SKM-1 (cell line): ENCODE data around the gene SLC16A3.

Source experiments
- DNase-seq: peaks from one replicate; lab custom pipeline; 2025; ENCODE audit not compliant: unreplicated experiment; lab: John Stamatoyannopoulos, UW

SLC16A3 gene

GRCh38 chr17:82281076-82281475 lies 52.2 kb downstream of the SLC16A3 start:
- no peak for DNase-seq

DNA sequence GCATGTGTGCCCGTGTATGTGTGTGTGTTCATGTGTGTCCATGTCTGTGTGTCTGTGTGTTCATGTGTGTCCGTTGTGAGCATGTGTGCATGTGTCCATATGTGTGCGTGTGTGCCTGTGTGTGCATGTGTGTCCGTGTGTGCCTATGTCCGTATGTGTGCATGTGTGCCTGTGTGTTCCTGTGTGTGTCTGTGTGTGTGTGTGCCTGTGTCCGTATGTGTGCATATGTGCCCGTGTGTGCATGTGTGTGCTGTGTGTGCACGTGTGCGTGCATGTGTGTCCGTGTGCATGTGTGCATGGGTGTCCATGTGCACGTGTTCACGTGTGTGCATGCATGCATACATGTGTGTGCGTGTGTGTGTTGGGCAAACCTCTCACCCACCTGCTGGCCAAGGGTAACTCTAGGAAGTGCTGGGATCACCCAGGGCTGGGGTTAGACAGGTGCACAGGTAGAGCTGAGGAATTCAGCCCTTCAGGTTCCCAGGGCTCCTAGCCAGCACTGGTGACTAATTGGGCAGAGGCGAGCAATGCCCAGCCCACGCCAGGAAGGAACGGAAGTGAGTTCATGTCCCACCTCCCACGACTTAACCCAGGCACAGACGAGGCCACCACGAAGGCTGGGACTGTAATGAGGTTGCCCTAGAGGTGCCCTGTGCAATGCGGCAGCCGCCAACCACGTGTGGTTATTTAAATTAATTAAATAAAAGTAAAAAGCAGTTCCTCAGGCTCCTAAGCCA lies 52.8 kb downstream of the SLC16A3 start:
- DNase-seq: no peak

- no peak for DNase-seq
Observed at GRCh38 chr17:82282239-82283207, 53.7 kb downstream of the SLC16A3 start.

- no peak for DNase-seq
Observed at GRCh38 chr17:82283208-82283749, 54.4 kb downstream of the SLC16A3 start.

DNA sequence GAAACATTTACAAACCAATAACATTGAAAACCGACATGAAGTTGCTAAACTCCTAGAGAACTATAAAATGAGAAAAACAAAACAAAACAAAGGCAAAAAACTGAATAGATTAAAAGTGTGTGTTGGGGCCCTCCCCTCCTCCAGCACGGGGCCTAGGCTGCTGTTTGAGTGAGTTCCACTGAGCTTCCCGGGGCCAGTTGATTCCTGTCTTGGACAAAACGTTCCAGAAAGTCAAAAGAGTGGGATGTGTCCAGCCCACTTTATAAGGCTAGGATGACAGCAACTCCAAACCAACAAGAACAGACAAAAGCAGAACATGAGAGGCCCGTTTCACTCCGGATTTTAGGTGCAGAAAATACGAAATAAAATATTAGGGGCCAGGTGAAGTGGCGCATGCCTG lies 56.3 kb downstream of the SLC16A3 start:
- no peak for DNase-seq

DNA sequence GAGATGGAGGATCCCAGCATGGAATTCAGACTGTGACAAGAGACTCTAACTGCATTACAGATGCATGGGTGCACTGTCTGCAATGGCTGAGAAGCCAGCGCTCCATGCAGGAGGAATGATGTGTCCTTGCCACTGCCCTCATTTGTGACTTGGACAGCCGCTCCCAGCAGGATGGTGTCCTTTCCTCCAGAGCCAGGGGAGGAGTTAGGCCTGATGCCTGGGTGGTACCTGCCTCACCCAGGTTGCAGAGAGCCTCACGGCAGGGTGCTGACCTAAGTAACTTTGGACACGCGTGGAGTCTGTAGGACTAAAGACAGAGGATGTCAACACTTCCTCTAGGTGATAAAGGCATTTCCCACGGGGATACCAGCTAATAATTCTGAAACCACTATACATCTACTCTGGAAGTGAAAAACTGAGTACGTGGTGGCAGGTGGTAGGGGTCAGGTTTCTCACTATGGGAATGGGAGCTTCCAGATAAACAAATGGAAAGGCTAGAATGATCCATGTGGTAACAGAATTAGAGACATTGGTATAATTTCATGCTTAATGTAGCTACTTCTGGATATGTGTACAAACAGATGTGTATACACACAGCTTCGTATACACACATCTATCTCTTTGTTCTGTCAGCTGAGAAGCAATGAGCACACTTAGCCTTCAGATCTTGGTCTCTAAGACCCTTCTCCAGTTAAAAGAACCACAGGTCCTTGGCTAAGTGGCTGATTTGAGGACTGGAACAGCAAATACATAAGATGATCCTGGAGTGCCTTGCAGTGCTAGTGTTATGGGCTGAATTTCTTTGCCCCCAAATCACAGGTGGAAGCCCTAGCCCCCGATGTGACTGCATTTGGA lies 58.4 kb downstream of the SLC16A3 start:
- DNase-seq: no peak

GRCh38 chr17:82287868-82288801 lies 59.3 kb downstream of the SLC16A3 start:
- peak; percentile 94 for DNase-seq
